Measurements from ENCODE around the gene CACNB2.

Gene CACNB2

GRCh38 chr10:18401416-18402195 is 261.4 kb downstream of the CACNB2 start:
- H3K4me1 ChIP-seq (ENCODE audit: insufficient read depth, low read length), result no peaks in the 10 kb centered on the region
- no peaks in the 10 kb centered on the region for H3K9me3 ChIP-seq (ENCODE audit: control insufficient read depth, insufficient read depth, low read length)
- no peaks in the 10 kb centered on the region for H3K36me3 ChIP-seq (ENCODE audit: insufficient read depth, low read length)
- no peak overlapping the region for H3K9ac ChIP-seq (ENCODE audit: low read depth, low read length)

GRCh38 chr10:18402853-18403252 is 262.6 kb downstream of the CACNB2 start:
- Histone ChIP-seq H3K36me3 (ENCODE audit: insufficient read depth, low read length) (no peaks in the 10 kb centered on the region), H3K9me3 (ENCODE audit: control insufficient read depth, insufficient read depth, low read length) (no peaks in the 10 kb centered on the region)

GRCh38 chr10:18404530-18404929 is 264.3 kb downstream of the CACNB2 start:
- Histone ChIP-seq H3K4me1 (ENCODE audit: insufficient read depth, low read length) (no peaks in the 10 kb centered on the region), H3K9ac (ENCODE audit: low read depth, low read length) (no peak overlapping the region), H3K9me3 (ENCODE audit: control insufficient read depth, insufficient read depth, low read length) (no peaks in the 10 kb centered on the region), H3K36me3 (ENCODE audit: insufficient read depth, low read length) (no peaks in the 10 kb centered on the region)

More at GRCh38 chr10:18402853-18403252, 262.6 kb downstream of the CACNB2 start:
- H3K4me1 ChIP-seq (ENCODE audit: insufficient read depth, low read length), result no peaks in the 10 kb centered on the region
- H3K9ac ChIP-seq (ENCODE audit: low read depth, low read length), result no peak overlapping the region

GRCh38 chr10:18406136-18406535 is 265.9 kb downstream of the CACNB2 start:
- Histone ChIP-seq H3K9ac (ENCODE audit: low read depth, low read length) (no peak overlapping the region), H3K4me1 (ENCODE audit: insufficient read depth, low read length) (no peaks in the 10 kb centered on the region), H3K9me3 (ENCODE audit: control insufficient read depth, insufficient read depth, low read length) (no peaks in the 10 kb centered on the region), H3K36me3 (ENCODE audit: insufficient read depth, low read length) (no peaks in the 10 kb centered on the region)

GRCh38 chr10:18409599-18410397 is 269.6 kb downstream of the CACNB2 start:
- no peaks in the 10 kb centered on the region for H3K9me3 ChIP-seq (ENCODE audit: control insufficient read depth, insufficient read depth, low read length)
- H3K36me3 ChIP-seq (ENCODE audit: insufficient read depth, low read length), result no peaks in the 10 kb centered on the region
- no peaks in the 10 kb centered on the region for H3K4me1 ChIP-seq (ENCODE audit: insufficient read depth, low read length)
- H3K9ac ChIP-seq (ENCODE audit: low read depth, low read length), result no peak overlapping the region

GRCh38 chr10:18414061-18414460 is 273.8 kb downstream of the CACNB2 start:
- Histone ChIP-seq H3K9me3 (ENCODE audit: control insufficient read depth, insufficient read depth, low read length) (no peaks in the 10 kb centered on the region), H3K36me3 (ENCODE audit: insufficient read depth, low read length) (no peaks in the 10 kb centered on the region), H3K4me1 (ENCODE audit: insufficient read depth, low read length) (no peaks in the 10 kb centered on the region), H3K9ac (ENCODE audit: low read depth, low read length) (no peak overlapping the region)

- no peak overlapping the region for H3K9ac ChIP-seq (ENCODE audit: low read depth, low read length)
- no peaks in the 10 kb centered on the region for H3K4me1 ChIP-seq (ENCODE audit: insufficient read depth, low read length)
- H3K36me3 ChIP-seq (ENCODE audit: insufficient read depth, low read length), result no peaks in the 10 kb centered on the region
- H3K9me3 ChIP-seq (ENCODE audit: control insufficient read depth, insufficient read depth, low read length), result no peaks in the 10 kb centered on the region
Observed at GRCh38 chr10:18417950-18418527, 277.8 kb downstream of the CACNB2 start.

- no peaks in the 10 kb centered on the region for H3K4me1 ChIP-seq (ENCODE audit: insufficient read depth, low read length)
- H3K9ac ChIP-seq (ENCODE audit: low read depth, low read length), result no peak overlapping the region
- H3K36me3 ChIP-seq (ENCODE audit: insufficient read depth, low read length), result no peaks in the 10 kb centered on the region
- H3K9me3 ChIP-seq (ENCODE audit: control insufficient read depth, insufficient read depth, low read length), result no peaks in the 10 kb centered on the region
Observed at GRCh38 chr10:18418541-18419215, 278.5 kb downstream of the CACNB2 start.

- H3K9ac ChIP-seq (ENCODE audit: low read depth, low read length), result no peak overlapping the region
- H3K9me3 ChIP-seq (ENCODE audit: control insufficient read depth, insufficient read depth, low read length), result no peaks in the 10 kb centered on the region
- H3K36me3 ChIP-seq (ENCODE audit: insufficient read depth, low read length), result no peaks in the 10 kb centered on the region
- H3K4me1 ChIP-seq (ENCODE audit: insufficient read depth, low read length), result no peaks in the 10 kb centered on the region
Observed at GRCh38 chr10:18419945-18420344, 279.7 kb downstream of the CACNB2 start.

- Histone ChIP-seq H3K9ac (ENCODE audit: low read depth, low read length) (no peak overlapping the region), H3K4me1 (ENCODE audit: insufficient read depth, low read length) (no peaks in the 10 kb centered on the region), H3K36me3 (ENCODE audit: insufficient read depth, low read length) (no peaks in the 10 kb centered on the region), H3K9me3 (ENCODE audit: control insufficient read depth, insufficient read depth, low read length) (no peaks in the 10 kb centered on the region)
Observed at GRCh38 chr10:18421726-18422293, 281.6 kb downstream of the CACNB2 start.

GRCh38 chr10:18423058-18423637 is 282.9 kb downstream of the CACNB2 start:
- Histone ChIP-seq H3K9me3 (ENCODE audit: control insufficient read depth, insufficient read depth, low read length) (no peaks in the 10 kb centered on the region), H3K36me3 (ENCODE audit: insufficient read depth, low read length) (no peaks in the 10 kb centered on the region), H3K9ac (ENCODE audit: low read depth, low read length) (no peak overlapping the region), H3K4me1 (ENCODE audit: insufficient read depth, low read length) (no peaks in the 10 kb centered on the region)

GRCh38 chr10:18424200-18424599 is 284.0 kb downstream of the CACNB2 start:
- no peaks in the 10 kb centered on the region for H3K4me1 ChIP-seq (ENCODE audit: insufficient read depth, low read length)
- H3K9me3 ChIP-seq (ENCODE audit: control insufficient read depth, insufficient read depth, low read length), result no peaks in the 10 kb centered on the region
- no peak overlapping the region for H3K9ac ChIP-seq (ENCODE audit: low read depth, low read length)
- H3K36me3 ChIP-seq (ENCODE audit: insufficient read depth, low read length), result no peaks in the 10 kb centered on the region

GRCh38 chr10:18429335-18429734 is 289.1 kb downstream of the CACNB2 start:
- Histone ChIP-seq H3K9ac (ENCODE audit: low read depth, low read length) (no peak overlapping the region), H3K4me1 (ENCODE audit: insufficient read depth, low read length) (no peaks in the 10 kb centered on the region), H3K9me3 (ENCODE audit: control insufficient read depth, insufficient read depth, low read length) (no peaks in the 10 kb centered on the region), H3K36me3 (ENCODE audit: insufficient read depth, low read length) (no peaks in the 10 kb centered on the region)

- Histone ChIP-seq H3K9me3 (ENCODE audit: control insufficient read depth, insufficient read depth, low read length) (no peaks in the 10 kb centered on the region), H3K36me3 (ENCODE audit: insufficient read depth, low read length) (no peaks in the 10 kb centered on the region), H3K4me1 (ENCODE audit: insufficient read depth, low read length) (no peaks in the 10 kb centered on the region), H3K9ac (ENCODE audit: low read depth, low read length) (no peak overlapping the region)
Observed at GRCh38 chr10:18436902-18437301, 296.7 kb downstream of the CACNB2 start.

Measured in ES-I3 (cell line).